Prostate gland (tissue), 2 donors: ENCODE measurements around the gene IL17RB.

ENCODE experiments used
- CTCF ChIP-seq, 4 experiments: fragments of 200-600 bp in 2 of 4; fragments of 450-650 bp in 2 of 4; sonication (generic) in 2 of 4; IDR thresholded peaks; 1 replicate in 3 of 4; 2 replicates in 1 of 4; pipeline ENCODE4 v1.5.1; 2016 to 2019; ENCODE audit warnings: antibody characterized with exemption in 4 of 4, mild to moderate bottlenecking in 2 of 4, moderate library complexity in 2 of 4
- POLR2A ChIP-seq: fragments of 450-650 bp; IDR thresholded peaks from one replicate; pipeline ENCODE4 v1.6.1; 2016; ENCODE audit warnings: antibody characterized with exemption, mild to moderate bottlenecking

- no peak for TF ChIP-seq POLR2A
- TF ChIP-seq CTCF (IDR thresholded peaks at IDR 0.05): no peak
These were observed 12.7 kb upstream of the IL17RB start for GRCh38 chr3:53833700-53834099.
